MM.1S (cell line): ENCODE measurements around the gene CAPN5.
"Not testable (repeated sequence)": the region's sequence is repeated elsewhere in the genome, so short reads cannot be mapped to it uniquely, and the experiment has no call there.

Source experiments
- DNase-seq: peaks from one replicate; pipeline ENCODE4 v3.0.0-alpha.2; 2015
- H2AFZ ChIP-seq: fragments of 300-600 bp; sonication (generic); 2 replicates; pipeline ENCODE4 v1.6.0; 2016; ENCODE audit warnings: antibody characterized with exemption, low read length
- H3F3A ChIP-seq: fragments of 300-600 bp; sonication (generic); 2 replicates; pipeline ENCODE4 v1.6.1; 2016; ENCODE audit warnings: mild to moderate bottlenecking, antibody characterized with exemption, low read length, moderate library complexity, mixed read lengths; ENCODE audit not compliant: insufficient read depth
- H3K27ac ChIP-seq: fragments of 300-600 bp; sonication (generic); 2 replicates; pipeline ENCODE4 v1.5.1; 2016; ENCODE audit warnings: mild to moderate bottlenecking, low read length
- H3K27me3 ChIP-seq: fragments of 300-600 bp; sonication (generic); replicated peaks from 2 replicates; pipeline ENCODE4 v1.6.0; 2016; ENCODE audit warnings: low read length; ENCODE audit not compliant: insufficient read depth
- H3K36me3 ChIP-seq: fragments of 300-600 bp; sonication (generic); replicated peaks from 2 replicates; pipeline ENCODE4 v1.6.1; 2016; ENCODE audit warnings: mild to moderate bottlenecking, low read length, mixed read lengths; ENCODE audit not compliant: insufficient read depth
- H3K4me1 ChIP-seq: fragments of 300-600 bp; sonication (generic); 2 replicates; pipeline ENCODE4 v1.6.1; 2016; ENCODE audit warnings: low read length, mixed read lengths
- H3K4me2 ChIP-seq: fragments of 300-600 bp; sonication (generic); 2 replicates; pipeline ENCODE4 v1.6.0; 2016; ENCODE audit warnings: low read depth, low read length
- H3K4me3 ChIP-seq: fragments of 300-600 bp; sonication (generic); 2 replicates; pipeline ENCODE4 v1.5.1; 2016; ENCODE audit warnings: low read length, mixed read lengths
- H3K79me2 ChIP-seq: fragments of 300-600 bp; sonication (generic); 2 replicates; pipeline ENCODE4 v1.6.1; 2016; ENCODE audit warnings: mixed run types, low read length, mixed read lengths
- H3K9ac ChIP-seq: fragments of 300-600 bp; sonication (generic); 2 replicates; pipeline ENCODE4 v1.6.1; 2016; ENCODE audit warnings: low read length, mixed read lengths
- H3K9me2 ChIP-seq: fragments of 300-600 bp; sonication (generic); replicated peaks from 2 replicates; pipeline ENCODE4 v1.6.1; 2016; ENCODE audit warnings: mild to moderate bottlenecking, low read length, mixed read lengths; ENCODE audit not compliant: insufficient read depth
- H3K9me3 ChIP-seq: fragments of 300-600 bp; sonication (generic); replicated peaks from 2 replicates; pipeline ENCODE4 v1.6.1; 2016; ENCODE audit warnings: mild to moderate bottlenecking, low read length, mixed read lengths; ENCODE audit not compliant: insufficient read depth
- H4K20me1 ChIP-seq: fragments of 300-600 bp; sonication (generic); 2 replicates; pipeline ENCODE4 v1.6.1; 2016; ENCODE audit warnings: mild to moderate bottlenecking, low read length, moderate library complexity, mixed read lengths; ENCODE audit not compliant: insufficient read depth
- CTCF ChIP-seq: fragments of 300-600 bp; sonication (generic); IDR thresholded peaks from 2 replicates; pipeline ENCODE4 v1.5.1; 2016; ENCODE audit warnings: antibody characterized with exemption, low read length, mixed read lengths
- EZH2 ChIP-seq: fragments of 300-600 bp; sonication (generic); optimal IDR thresholded peaks from 2 replicates; pipeline ENCODE3; 2017; ENCODE audit warnings: low read depth, mild to moderate bottlenecking, antibody characterized with exemption, low read length, mixed read lengths
- EZH2phosphoT487 ChIP-seq: fragments of 300-600 bp; sonication (generic); IDR thresholded peaks from 2 replicates; pipeline ENCODE4 v1.6.1; 2018; ENCODE audit warnings: antibody characterized with exemption, low read length

Gene CAPN5

GRCh38 chr11:77047007-77047927, 19.5 kb upstream of the CAPN5 start:
- no peaks in the 10 kb centered on the region for H3K27me3 ChIP-seq
- no peaks in the 10 kb centered on the region for H4K20me1 ChIP-seq
- H3K4me2 ChIP-seq = peak overlapping the region; percentile 84
- peak overlapping the region; percentile 16; the same call in 1 of the 2 replicates for H3K27ac ChIP-seq
- peak; percentile 94 for DNase-seq
- no peak overlapping the region; the same call in 1 of the 2 replicates for H3K9ac ChIP-seq
- peak overlapping the region; percentile 64 for H3K4me3 ChIP-seq
- H2AFZ ChIP-seq = peak overlapping the region; percentile 66
- TF ChIP-seq EZH2 = no peak
- TF ChIP-seq CTCF = peak; percentile 56
- H3K4me1 ChIP-seq = peaks cover 6% of the 10 kb centered on the region; the same call in 1 of the 2 replicates
- H3F3A ChIP-seq = peaks cover 12% of the 10 kb centered on the region
- no peaks in the 10 kb centered on the region for H3K9me3 ChIP-seq
- H3K36me3 ChIP-seq = no peaks in the 10 kb centered on the region
- no peaks in the 10 kb centered on the region for H3K9me2 ChIP-seq
- H3K79me2 ChIP-seq = no peaks in the 10 kb centered on the region

GRCh38 chr11:77047928-77048446, 18.8 kb upstream of the CAPN5 start:
- not testable (repeated sequence) for H3K27ac ChIP-seq, H3K9me3 ChIP-seq, H2AFZ ChIP-seq, H4K20me1 ChIP-seq, H3K9me2 ChIP-seq, H3K27me3 ChIP-seq, H3K9ac ChIP-seq, H3K4me3 ChIP-seq, H3K4me1 ChIP-seq, H3K36me3 ChIP-seq, H3K4me2 ChIP-seq, DNase-seq, H3K79me2 ChIP-seq
- H3F3A ChIP-seq = peaks cover 12% of the 10 kb centered on the region

- H3K4me2 ChIP-seq = no peak overlapping the region
- no peaks in the 10 kb centered on the region for H4K20me1 ChIP-seq
- H3K36me3 ChIP-seq = no peaks in the 10 kb centered on the region
- DNase-seq = no peak
- no peaks in the 10 kb centered on the region for H3K9me3 ChIP-seq
- no peak overlapping the region for H3K9ac ChIP-seq
- no peak for TF ChIP-seq CTCF
- no peak for TF ChIP-seq EZH2phosphoT487
- no peak for TF ChIP-seq EZH2
- no peak overlapping the region for H2AFZ ChIP-seq
- H3F3A ChIP-seq = peaks cover 12% of the 10 kb centered on the region
- H3K27me3 ChIP-seq = no peaks in the 10 kb centered on the region
- no peak overlapping the region for H3K4me3 ChIP-seq
- peaks cover 6% of the 10 kb centered on the region; the same call in 1 of the 2 replicates for H3K4me1 ChIP-seq
- no peaks in the 10 kb centered on the region for H3K9me2 ChIP-seq
- no peaks in the 10 kb centered on the region for H3K79me2 ChIP-seq
- no peak overlapping the region for H3K27ac ChIP-seq
Measured at GRCh38 chr11:77049026-77049425, 17.7 kb upstream of the CAPN5 start.

- Histone ChIP-seq H4K20me1 (no peaks in the 10 kb centered on the region), H3F3A (peaks cover 8% of the 10 kb centered on the region), H3K9me3 (no peaks in the 10 kb centered on the region), H3K27ac (no peak overlapping the region), H3K4me3 (no peak overlapping the region), H3K9ac (no peak overlapping the region), H3K4me2 (no peak overlapping the region), H3K36me3 (no peaks in the 10 kb centered on the region), H3K79me2 (no peaks in the 10 kb centered on the region), H3K4me1 (no peaks in the 10 kb centered on the region), H3K27me3 (no peaks in the 10 kb centered on the region), H3K9me2 (no peaks in the 10 kb centered on the region), H2AFZ (no peak overlapping the region)
- no peak for DNase-seq
- TF ChIP-seq CTCF = no peak
- TF ChIP-seq EZH2phosphoT487 = no peak
- TF ChIP-seq EZH2 = no peak
Measured at GRCh38 chr11:77051511-77051910, 15.3 kb upstream of the CAPN5 start.
